SK-MEL-5 (cell line): ENCODE results near the gene LRRC73. TPM values are rescaled to one million over a fixed set of nuclear protein-coding genes. Genes with fewer than 3 reads are reported as not detected.
"Not testable (repeated sequence)": the region's sequence is repeated elsewhere in the genome, so short reads cannot be mapped to it uniquely, and the experiment has no call there.

Source experiments
- DNase-seq: peaks from one replicate; pipeline ENCODE4 v3.0.0-alpha.2; 2016; ENCODE audit warnings: low read depth, low spot score
- in situ Hi-C: cut with HindIII; loops from 2 replicates; pipeline ENCODE4 v1.10.0; 2016; ENCODE audit warnings: low sequenced_read_pairs, high pct_unique_total_duplicates, low pct_unique_long_range_greater_than_20kb
- total RNA-seq: library from RNA; depleted of rRNA; stranded (reverse); fragments of >200 nt; shearing (Covaris generic); gene quantifications from 2 replicates; pipeline ENCODE4 v1.2.3, GENCODE V29; 2014

Gene LRRC73
- total RNA-seq, 1 experiment from 2014 or later, result 0.42 TPM

GRCh38 chr6:43477235-43478007, 32.7 kb downstream of the LRRC73 start, which contains the start of gene TJAP1:
Gene TJAP1 (plus strand): TSS chr6:43477570. CDS start chr6:43499002, 21,432 bp downstream.
- in situ Hi-C loops, result no loop called here
- DNase-seq, result peak; percentile 87

GRCh38 chr6:43476746-43477145, 33.4 kb downstream of the LRRC73 start:
- DNase-seq, result no peak
- in situ Hi-C loops, result no loop called here

- in situ Hi-C loops, result no loop called here
- DNase-seq, result no peak
These were observed 34.6 kb downstream of the LRRC73 start for GRCh38 chr6:43475516-43475915.

- in situ Hi-C loops, result no loop called here
These were observed 37.6 kb downstream of the LRRC73 start for GRCh38 chr6:43472515-43472914.

GRCh38 chr6:43471399-43471798, 38.7 kb downstream of the LRRC73 start:
- DNase-seq, result no peak
- in situ Hi-C loops, result no loop called here

More at GRCh38 chr6:43472515-43472914, 37.6 kb downstream of the LRRC73 start:
- DNase-seq, result no peak

- in situ Hi-C loops, result no loop called here
- DNase-seq, result no peak
These were observed 40.2 kb downstream of the LRRC73 start for GRCh38 chr6:43469947-43470346.

- DNase-seq, result no peak
These were observed 41.1 kb downstream of the LRRC73 start for GRCh38 chr6:43468748-43469681.

GRCh38 chr6:43468240-43468639, 41.9 kb downstream of the LRRC73 start:
- no peak for DNase-seq
- in situ Hi-C loops, result no loop called here

More at GRCh38 chr6:43468748-43469681, 41.1 kb downstream of the LRRC73 start:
- in situ Hi-C loops, result no loop called here

GRCh38 chr6:43467752-43468151, 42.4 kb downstream of the LRRC73 start:
- no peak for DNase-seq
- in situ Hi-C loops, result no loop called here

GRCh38 chr6:43467265-43467664, 42.9 kb downstream of the LRRC73 start:
- in situ Hi-C loops, DNase-seq: not testable (repeated sequence)

GRCh38 chr6:43465948-43466347, 44.2 kb downstream of the LRRC73 start:
- in situ Hi-C loops, result no loop called here
- DNase-seq, result no peak

GRCh38 chr6:43464337-43464736, 45.8 kb downstream of the LRRC73 start:
- no peak for DNase-seq
- in situ Hi-C loops, result no loop called here

- in situ Hi-C loops, result no loop called here
- DNase-seq, result no peak
These were observed 48.2 kb downstream of the LRRC73 start for GRCh38 chr6:43461936-43462335.

GRCh38 chr6:43460032-43460431, 50.1 kb downstream of the LRRC73 start:
- no peak for DNase-seq
- in situ Hi-C loops, result no loop called here

- in situ Hi-C loops, result no loop called here
These were observed 50.6 kb downstream of the LRRC73 start for GRCh38 chr6:43459535-43459934.

GRCh38 chr6:43458154-43458553, 52.0 kb downstream of the LRRC73 start:
- in situ Hi-C loops, result not testable (repeated sequence)

More at GRCh38 chr6:43459535-43459934, 50.6 kb downstream of the LRRC73 start:
- DNase-seq, result no peak

GRCh38 chr6:43457643-43458042, 52.5 kb downstream of the LRRC73 start:
- in situ Hi-C loops, result no loop called here
- DNase-seq, result no peak

More at GRCh38 chr6:43458154-43458553, 52.0 kb downstream of the LRRC73 start:
- not testable (repeated sequence) for DNase-seq
